LNCaP clone FGC (cell line): Measurements from ENCODE around the gene TNN.
"Not testable (repeated sequence)": the region's sequence is repeated elsewhere in the genome, so short reads cannot be mapped to it uniquely, and the experiment has no call there.

Source experiments
- DNase-seq: peaks from one replicate; pipeline ENCODE4 v3.0.0-alpha.2; 2011; ENCODE audit warnings: low read depth
- H3K4me3 ChIP-seq: 2 replicates; pipeline ENCODE4 v1.5.1; 2011; ENCODE audit warnings: mild to moderate bottlenecking, low read depth, low read length, control low read depth
- CTCF ChIP-seq: IDR thresholded peaks from 2 replicates; pipeline ENCODE4 v1.5.1; 2012; ENCODE audit warnings: mild to moderate bottlenecking; ENCODE audit not compliant: control insufficient read depth, insufficient read depth; ENCODE audit errors: extremely low read depth

The TNN gene

GRCh38 chr1:175067362-175068106, at the start of gene TNN:
Gene TNN, plus strand, starts transcription at chr1:175067833. Its CDS starts 9,586 bp downstream, at chr1:175077419.
- no peak within 1 kb of the TSS for H3K4me3 ChIP-seq
- DNase-seq: no peak
- TF ChIP-seq CTCF: no peak

DNA sequence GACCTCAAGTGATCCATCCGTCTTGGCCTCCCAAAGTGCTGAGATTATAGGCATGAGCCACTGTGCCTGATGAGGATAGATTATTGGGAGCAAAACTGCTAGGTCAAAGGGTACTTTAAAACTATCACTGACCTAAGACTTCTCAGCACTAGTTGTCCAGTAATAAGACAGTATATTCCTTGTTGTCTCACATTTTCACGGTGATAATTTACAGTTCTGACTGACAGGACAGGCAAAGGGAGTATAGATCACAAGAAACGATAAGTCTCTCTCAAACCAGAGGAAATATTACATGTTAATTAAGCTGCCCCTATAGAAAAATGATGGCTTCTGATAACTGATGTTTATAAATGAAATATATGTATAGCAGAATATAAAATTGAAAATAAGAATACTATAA, 48.1 kb upstream of the TNN start:
- TF ChIP-seq CTCF: no peak

GRCh38 chr1:175023043-175023921, 44.4 kb upstream of the TNN start, which contains the start of gene MRPS14:
Gene MRPS14, minus strand, starts transcription at chr1:175023425. Its CDS starts 17 bp downstream, at chr1:175023408.
- H3K4me3 ChIP-seq: peak within 1 kb of the TSS; percentile 80
- DNase-seq: peak; percentile 90
- no peak for TF ChIP-seq CTCF

More for the DNA sequence above, 48.1 kb upstream of the TNN start:
- DNase-seq: no peak
- no peak overlapping the region for H3K4me3 ChIP-seq

GRCh38 chr1:175023922-175024242, 43.8 kb upstream of the TNN start:
- not testable (repeated sequence) for DNase-seq
- H3K4me3 ChIP-seq: peak overlapping the region; percentile 80

GRCh38 chr1:175024773-175025172, 42.9 kb upstream of the TNN start:
- no peak for DNase-seq
- H3K4me3 ChIP-seq: no peak overlapping the region
- no peak for TF ChIP-seq CTCF

DNA sequence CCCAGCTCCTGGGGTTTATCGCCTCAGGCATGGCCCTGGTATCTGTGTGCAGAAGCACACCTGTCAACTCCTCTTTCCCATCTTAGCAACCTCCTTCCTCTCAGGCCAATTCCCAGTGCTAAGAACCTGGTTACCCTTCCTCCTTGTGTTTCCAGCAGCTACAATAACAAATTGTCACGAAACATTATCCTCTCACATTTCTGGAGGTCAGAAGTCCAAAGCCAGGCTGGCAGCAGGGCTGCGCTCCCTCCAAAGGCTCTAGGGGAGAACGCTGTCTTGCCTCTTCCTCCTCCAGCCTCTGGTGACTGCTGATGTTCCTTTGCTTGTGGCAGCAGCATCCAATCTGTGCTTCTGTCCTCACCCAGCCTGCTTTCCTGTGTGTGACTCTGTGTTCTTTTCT, 33.7 kb upstream of the TNN start:
- no peak for TF ChIP-seq CTCF
- DNase-seq: no peak
- no peak overlapping the region for H3K4me3 ChIP-seq

DNA sequence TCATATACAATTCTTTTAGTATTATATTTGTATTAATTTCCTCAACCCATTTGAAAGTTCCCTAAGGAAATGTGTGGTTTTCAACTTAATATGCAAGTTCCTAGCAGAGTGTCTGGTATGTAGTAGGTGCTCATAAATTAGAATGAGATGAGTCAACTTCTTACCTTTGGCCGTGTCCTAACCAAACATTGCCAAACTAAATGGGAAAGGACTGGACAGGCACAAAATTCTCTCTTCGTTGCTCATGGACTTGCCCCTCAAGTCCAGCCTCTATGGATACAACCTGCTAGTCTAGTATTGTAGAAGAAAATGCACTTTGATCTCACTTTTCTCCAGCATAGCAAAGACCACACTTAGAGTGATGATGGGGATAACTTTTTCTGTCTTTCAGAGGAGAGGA, 32.9 kb upstream of the TNN start:
- TF ChIP-seq CTCF: no peak
- no peak for DNase-seq
- H3K4me3 ChIP-seq: no peak overlapping the region
